HG03439 (cell line): ENCODE measurements around the gene GABRA6.

Source experiments
- ATAC-seq: cut with Tn5 transposase; IDR thresholded peaks from one replicate; pipeline ENCODE4 v1.9.1; 2021; ENCODE audit warnings: mild to moderate bottlenecking, moderate library complexity; ENCODE audit not compliant: unreplicated experiment

Gene GABRA6

DNA sequence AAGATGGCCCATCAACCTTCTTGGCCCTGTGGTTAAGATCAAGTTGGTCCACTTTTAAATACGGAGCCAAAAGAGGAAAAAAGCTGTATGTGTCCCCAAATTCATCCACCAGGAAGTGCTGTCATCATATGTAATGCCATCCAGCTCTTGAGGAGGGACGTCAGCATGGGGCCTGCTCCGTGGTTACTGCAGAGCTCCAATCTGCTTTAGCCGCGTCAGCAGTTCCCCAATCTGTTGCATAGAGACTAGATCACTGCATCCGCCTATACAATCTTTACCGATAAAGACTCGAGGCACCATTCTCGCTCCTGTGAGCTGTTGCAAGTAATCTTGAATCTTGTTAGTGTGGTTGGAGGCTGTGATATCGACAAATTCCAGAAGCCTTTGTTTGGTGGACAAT lies 65.7 kb downstream of the GABRA6 start:
- no peak for ATAC-seq
